NCI-H345 treated with DMSO at 0.1 percent for 48 hours (cell line): ENCODE data around the gene CYBA.
"Not testable (repeated sequence)": the region's sequence is repeated elsewhere in the genome, so short reads cannot be mapped to it uniquely, and the experiment has no call there.

Experiments
- DNase-seq: peaks from one replicate; lab custom pipeline; 2025; ENCODE audit not compliant: unreplicated experiment; lab: John Stamatoyannopoulos, UW

The CYBA gene

DNA sequence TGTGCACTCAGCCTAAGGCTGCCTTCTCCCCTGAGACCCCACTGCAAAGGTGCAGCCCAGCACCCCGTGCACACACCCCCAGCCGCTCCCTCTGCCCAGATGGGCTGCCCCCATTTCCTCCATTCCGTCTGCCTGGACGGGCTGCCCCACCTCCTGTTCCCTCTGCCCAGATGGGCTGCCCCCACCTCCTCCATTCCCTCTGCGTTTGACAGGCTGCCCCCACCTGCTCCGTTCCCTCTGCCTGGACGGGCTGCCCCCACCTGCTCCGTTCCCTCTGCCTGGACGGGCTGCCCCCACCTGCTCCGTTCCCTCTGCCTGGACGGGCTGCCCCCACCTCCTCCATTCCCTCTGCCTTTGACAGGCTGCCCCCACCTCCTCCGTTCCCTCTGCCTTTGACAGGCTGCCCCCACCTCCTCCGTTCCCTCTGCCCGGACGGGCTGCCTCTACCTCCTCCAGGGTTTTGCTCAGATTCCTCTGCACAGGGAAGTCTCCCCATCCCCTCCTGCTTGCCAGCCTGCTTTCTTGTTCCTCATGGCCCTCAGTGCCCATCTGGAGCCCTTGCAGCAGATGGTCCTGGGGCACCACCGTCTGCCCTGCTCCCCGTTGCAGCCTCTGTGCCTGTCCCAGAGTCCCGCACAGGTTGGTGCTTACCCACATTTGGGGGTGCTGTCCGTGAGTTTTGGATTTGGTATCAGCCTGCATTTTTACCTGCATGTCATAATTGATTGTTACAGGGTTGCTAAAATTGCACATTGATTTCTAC lies 35.9 kb downstream of the CYBA start:
- no peak for DNase-seq

DNA sequence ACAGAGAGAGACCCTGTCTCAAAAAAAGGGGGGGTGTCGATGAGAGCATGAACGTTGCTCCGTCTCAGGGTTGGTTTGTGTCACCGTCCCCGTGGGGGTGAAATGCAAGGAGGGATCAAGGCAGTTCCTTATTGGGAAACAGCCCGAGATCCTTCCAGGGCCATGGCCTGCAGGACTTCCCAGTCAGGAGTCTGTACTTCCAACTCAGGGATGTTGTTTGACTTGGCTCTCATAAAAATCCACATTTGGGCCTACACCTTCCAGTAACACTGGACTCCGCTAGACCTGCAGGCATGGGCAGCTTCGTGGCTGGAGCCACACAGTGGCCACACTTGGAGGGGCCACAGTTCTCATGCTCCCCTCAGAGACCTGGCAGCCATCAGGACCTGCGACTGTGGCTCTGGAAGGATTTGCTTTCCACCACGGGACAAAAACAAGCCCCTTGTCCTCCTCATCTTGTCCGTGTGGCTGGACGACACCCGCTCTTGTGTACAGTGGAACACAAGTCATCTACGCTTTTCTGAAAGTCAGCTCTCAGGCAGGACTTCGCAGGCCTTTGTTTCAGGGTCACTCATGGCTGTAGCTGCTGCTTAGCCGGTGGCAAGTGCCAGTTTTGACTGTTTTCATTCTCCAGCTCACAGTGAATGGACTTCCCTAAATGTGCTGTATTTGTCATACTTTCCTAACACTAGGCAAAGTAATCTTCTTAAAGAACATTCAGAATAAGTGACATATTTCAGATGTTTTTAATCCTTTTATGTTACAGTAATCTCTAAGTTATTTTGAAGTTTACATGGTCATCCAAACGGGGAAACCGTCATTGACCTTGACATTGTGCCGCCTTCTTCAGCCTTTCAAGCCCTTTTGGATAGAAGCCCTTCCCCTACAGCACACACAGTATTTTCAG lies 36.7 kb downstream of the CYBA start:
- no peak for DNase-seq

DNA sequence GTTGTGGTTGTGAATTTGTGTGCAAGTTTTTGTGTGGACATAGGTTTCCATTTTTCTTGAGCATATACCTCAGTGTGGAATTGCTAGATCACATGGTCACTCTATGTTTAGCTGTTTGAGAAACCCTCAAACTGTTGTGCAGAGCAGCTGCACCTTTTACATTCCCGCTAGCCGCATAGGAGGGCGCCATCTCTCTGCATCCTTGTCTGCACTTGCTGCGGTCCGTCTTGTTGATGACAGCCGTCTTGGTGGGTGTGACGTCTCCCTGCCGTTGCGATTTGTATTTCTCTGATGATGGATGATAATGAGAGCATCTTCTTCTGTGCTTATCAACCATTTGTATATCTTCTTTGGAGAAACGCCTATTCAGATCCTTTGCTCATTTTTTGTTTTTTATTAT lies 37.6 kb downstream of the CYBA start:
- no peak for DNase-seq

DNA sequence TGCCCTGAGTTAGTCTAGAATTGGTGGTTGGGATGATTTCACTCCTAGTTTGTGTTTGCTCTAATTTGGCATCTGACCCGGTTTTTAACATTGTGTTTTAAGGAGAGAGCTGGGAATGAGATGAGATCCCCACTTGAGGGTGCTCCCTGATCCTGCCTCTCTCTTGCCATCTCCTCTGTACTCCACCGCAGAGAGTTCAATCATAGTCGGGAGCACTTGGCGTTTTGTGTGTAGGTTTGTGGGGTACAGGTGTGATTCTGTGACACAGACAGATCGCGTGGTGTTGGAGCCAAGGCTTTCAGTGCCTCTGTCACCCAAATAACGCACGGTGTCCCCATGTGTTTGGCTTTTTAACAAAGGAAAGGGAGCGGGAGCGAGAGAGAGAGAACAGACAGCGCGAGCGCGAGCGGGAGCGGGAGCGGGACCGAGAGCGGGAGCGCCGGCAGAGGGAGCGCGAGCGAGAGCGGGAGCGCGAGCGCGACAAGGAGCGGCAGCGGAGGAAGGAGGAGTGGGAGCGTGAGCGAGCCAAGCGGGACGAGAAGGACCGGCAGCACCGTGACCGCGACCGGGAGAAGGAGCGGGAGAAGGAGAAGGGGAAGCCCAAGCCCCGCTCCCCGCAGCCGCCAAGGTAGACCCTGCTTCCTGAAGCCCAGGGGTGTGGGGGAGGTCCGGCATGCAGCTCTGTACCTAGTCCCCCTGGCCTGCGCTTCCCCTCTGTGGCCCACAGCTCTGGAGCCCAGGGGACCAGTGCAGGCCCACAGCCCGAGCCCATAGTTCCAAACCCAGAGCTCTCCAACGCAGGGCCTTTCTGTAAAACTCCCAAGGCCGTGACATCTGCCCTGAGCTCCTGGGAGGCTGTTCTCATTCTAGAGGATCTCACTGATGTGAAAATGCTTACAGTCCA lies 39.7 kb downstream of the CYBA start:
- no peak for DNase-seq

DNA sequence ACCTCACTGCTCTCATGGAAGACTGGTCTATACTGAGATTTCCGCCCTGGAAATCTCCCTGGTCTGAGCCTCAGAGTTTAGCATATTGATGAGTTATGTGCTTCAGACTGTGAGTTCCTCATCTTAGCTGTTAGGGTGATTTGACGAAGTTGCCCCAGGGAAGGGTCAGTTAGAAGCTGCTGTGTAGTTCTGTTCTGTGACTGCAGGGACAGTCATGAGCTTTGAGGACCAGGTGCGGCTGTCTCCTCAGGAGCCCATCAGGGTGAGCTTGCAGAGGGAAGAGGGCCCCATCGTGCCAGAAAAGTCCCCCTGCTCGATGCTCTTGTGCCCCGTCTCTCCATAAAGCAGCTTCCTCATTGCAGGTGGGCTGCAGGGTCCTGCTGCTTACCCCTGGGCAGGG lies 40.8 kb downstream of the CYBA start:
- DNase-seq: no peak

DNA sequence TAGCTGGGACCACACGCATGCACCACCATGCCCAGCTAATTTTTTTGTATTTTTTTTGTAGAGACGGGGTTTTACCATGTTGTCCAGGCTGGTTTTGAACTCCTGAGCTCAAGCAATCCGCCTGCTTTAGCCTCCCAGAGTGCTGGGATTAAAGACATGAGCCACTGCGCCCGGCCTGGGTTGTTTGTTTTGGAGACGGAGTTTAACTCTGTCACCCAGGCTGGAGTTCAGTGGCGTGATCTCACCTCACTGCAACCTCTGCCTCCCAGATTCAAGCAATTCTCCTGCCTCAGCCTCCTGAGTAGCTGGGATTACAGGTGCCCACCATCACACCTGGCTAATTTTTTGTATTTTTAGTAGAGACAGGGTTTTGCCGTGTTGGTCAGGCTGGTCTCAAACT lies 41.4 kb downstream of the CYBA start:
- DNase-seq: not testable (repeated sequence)

DNA sequence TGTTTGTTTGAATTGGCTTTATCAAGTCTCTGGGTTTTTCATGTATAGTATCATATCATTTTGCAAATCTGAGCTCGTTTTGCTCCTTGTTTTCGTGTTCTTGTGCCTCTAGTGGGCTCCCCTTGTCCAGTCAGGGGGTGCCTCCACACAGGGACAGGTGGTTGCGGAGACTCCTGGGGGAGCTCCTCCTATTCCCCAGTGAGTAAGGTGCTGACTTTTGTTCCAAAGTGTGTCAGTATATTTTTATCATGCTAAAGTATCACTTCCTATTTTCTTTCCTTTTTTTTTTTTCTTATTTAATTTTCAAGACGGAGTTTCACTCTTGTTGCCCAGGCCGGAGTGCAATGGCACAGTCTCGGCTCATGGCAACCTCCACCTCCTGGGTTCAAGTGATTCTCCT lies 42.8 kb downstream of the CYBA start:
- DNase-seq: no peak

DNA sequence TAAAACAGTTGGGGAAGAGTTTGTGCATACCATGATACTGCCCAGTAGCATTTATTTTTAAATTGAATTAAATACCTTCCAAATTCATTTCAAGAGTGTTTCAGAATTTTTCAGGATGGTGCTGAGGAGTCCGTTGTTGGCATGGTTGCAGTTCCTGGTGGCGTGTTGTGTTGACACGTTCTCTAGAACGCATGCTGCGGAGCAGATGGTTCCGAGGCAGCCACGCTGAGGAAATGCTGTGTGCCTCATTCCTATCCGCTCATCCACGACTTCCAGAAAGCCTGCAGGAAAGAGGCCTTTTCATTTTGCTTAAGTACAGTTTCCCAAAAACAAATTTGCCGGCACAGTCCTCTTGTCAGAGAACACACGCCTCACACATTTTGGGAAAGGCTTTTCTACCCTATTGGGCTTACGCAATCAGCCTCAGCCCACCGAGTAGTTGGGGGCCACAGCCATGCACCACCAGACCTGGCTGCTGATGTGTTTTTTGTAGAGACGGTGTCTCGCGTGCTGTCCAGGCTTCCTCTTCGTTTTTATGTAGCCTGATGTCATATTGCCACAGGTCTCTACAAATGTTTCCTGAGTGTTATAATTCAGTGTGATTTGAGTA lies 44.6 kb downstream of the CYBA start:
- no peak for DNase-seq

DNA sequence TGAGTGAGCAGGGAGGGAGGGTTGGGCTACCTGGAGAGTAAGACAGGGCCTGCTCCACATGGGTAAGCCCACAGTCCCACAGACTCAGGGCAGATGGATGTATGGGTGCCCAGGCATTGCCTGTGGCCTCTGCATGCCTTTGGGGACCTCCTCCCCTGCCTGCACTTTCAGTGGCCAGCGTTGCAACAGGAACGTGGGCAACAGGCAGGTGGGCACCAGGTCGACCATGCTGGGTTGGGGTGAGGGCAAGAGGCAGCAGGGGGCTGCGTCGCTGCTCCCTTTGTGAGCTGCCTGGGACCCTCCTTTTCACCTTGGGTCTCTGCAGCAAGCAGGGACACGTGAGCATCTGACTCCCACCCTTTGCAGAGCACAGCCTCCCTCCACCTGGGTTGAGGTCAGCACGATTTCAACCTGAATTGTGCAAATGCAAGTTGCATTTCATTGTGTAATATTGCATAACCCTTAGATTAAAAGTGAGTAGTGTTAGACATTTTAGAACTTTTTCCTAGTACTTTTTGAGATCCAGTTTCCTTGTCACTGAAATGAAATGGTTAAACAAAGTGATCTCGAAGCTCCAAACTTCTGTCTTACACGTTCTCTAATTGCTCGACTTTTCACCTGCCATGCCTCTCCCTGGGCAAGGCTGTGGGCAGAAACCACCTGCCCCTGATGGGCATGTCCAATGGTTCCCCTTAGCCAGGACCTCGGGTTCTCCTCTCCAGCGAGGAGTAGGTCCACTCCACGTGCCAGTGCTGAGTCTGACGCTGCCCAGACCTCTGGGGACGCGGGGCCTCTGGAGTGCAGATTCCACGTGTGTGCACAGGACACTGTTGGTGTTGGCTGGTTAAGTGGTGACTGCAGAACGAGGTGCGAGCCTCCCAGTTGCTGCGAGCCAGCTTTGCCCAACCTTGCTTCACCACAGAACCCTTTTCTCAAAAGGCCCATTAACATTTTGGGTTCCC lies 45.4 kb downstream of the CYBA start:
- no peak for DNase-seq

DNA sequence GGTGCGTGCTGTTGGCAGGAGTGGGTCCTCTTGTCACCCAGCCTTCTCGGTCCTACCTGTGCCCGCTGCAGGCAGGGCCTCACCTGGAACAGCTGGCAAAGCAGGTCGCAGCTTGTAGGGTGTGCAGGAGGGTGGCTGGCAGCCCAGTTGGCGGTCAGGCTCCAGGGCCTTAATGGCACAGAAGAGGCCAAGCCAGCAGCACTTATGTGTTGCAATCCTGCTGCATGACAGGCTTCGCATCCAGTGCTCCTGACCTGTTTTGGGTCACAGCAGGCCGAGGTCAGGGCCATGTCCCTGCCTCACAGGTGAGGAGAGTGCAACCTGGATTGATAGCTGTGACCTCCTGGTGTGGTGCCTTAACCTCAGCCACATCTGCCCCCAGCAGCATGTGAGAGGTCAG lies 48.8 kb downstream of the CYBA start:
- DNase-seq: no peak

DNA sequence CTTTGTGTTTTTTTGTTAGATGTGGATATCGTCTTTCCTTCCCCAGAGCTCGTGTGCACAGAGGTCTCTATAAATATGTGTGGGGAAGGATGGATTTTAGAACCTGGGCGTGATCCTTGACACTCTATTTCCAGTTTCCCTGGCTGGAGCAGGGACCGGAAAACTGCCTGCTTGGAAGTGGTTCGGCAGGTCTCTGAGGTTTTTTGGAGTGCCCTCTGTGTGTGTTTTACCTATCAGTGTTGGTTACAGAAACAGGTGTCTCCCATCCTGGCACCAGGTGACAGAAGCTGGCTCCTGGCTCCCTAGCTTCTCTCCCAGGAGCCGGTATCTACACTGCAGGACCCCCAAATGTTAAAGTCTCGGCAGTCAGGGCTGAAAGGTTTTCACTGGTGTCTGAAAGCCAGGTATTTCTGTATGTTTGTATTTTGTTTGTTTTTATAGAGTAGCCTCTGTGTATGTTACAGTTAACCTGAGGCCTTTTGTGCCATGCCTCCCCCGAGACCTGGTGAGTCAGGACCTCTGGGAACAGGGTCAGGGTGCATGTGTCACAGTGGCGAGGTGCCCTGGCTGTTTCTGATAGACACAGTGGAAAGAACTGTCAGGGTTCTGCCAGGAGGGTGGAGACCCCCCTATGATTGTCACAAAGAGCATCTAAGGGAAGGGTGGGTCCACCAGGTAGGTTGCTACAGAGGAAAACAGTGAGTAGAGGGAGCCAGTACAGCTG lies 49.4 kb downstream of the CYBA start:
- no peak for DNase-seq

DNA sequence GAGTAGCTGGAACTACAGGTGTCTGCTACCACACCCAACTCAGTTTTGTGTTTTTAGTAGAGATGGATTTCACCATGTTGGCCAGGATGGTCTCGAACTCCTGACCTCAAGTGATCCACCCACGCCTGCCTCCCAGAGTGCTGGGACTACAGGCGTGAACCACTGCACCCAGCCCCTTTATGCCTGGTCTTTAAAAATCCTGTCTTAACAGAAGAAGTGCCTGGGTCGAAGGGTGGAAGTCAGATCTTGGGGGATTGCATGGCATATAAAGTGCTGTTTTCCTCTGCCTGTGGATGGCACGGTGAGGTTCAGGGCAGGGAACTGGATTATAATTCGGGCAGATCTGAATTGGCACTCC lies 50.3 kb downstream of the CYBA start:
- DNase-seq: no peak

DNA sequence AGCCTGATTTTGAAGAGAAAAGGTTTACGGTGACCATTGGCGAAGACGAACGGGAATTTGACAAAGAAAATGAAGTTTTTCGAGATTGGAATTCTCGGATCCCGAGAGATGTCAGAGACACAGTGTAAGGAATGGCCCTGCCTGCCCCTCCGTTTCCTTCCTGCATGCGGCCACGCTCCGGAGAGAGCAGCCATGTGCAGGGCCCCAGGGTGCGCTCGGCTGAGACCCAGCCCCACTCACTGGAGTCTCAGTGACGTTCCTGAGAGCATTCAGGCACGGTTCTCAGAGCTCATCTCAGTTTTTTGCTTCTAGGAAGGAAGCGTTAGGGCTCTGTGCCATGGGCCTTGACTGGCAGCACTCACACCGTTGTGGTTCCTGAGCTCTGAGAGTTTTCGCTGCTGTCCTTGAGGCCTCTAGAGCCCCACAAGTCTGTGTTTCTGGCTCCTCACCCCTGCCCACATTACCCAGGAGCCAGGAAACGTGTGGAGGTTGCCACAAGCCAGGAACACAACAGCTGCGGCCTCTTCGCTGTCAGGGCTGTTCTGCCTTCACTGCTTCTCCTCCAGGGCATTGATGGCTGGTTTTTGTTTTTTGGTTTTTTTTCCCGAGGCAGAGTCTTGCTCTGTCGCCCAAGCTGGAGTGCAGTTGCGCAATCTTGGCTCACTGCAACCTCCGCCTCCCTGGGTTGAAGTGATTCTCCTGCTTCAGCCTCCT lies 50.9 kb downstream of the CYBA start:
- no peak for DNase-seq

DNA sequence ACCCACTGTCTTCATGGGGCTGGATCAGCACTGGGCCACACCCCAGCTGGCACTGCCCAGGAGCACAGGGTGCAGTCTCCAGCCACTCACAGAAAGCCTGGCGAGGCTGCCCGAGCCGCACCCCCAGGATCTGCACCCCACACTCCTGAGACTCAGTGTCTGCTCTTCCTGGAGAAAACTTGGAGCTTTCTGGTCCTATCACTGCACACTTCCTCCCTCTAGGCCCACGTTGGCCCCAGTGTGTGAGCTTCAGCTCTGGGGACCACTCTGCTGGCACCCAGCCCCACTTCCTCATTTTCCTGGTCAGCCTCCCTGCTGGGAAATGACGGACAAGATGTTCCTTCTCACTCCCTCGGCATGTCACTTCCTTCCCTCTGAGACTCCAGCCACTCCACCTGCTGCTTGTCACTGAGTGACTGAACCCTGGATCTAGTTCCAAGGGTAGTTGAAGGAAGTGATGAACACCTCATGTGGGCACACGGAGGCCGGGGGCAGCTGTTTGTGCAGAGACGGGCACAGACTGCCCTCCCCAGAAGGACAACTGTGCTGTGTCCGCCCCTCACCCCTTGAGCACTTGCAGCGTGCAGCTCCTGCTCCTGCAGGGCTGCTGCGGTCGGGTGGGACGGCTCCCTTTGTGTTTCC lies 51.6 kb downstream of the CYBA start:
- no peak for DNase-seq

DNA sequence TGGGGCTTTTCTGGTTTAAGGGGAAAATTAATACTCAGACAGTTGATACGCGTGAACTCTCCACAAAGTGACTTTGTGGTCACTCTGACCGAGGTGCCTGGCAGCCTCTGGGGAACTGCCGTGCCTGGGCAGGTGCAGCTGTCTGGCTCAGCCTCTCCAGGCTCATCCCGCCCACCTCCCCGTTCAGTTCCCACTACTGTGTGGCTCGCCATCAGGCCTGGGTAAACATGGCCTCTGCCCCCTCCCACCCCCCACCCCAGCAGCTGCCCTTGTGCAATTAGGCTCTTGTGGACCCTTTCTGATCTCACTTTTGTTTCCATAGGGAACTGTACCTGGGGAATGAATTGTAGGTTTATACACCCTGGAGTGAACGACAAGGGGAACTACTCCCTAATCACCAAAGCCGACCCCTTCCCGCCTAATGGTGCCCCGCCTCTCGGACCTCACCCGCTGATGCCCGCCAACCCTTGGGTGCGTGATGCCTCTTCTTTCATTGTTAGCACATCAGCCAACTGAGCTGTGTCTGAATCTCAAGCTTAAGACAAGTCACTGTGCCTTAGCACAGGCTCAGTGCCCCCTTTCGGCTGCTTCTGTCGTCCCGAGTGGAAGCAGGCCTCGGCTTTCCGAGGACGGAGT lies 52.9 kb downstream of the CYBA start:
- DNase-seq: no peak

DNA sequence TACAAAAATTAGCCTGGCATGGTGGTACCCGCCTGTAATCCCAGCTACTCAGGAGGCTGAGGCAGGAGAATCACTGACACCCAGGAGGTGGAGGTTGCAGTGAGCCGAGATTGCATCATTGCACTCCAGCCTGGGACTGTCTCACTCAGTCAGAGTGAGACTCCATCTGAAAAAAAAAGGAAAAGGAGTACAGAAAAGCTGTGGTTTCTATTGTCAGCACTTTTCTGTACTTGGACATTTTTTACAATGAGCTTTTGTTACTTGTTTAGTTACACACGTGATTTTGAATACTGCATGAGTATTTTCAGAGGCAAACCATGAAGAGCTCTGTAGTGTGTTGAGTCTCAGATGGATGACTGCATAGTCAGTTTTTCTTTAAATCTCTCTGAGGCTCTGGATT lies 54.4 kb downstream of the CYBA start:
- no peak for DNase-seq

DNA sequence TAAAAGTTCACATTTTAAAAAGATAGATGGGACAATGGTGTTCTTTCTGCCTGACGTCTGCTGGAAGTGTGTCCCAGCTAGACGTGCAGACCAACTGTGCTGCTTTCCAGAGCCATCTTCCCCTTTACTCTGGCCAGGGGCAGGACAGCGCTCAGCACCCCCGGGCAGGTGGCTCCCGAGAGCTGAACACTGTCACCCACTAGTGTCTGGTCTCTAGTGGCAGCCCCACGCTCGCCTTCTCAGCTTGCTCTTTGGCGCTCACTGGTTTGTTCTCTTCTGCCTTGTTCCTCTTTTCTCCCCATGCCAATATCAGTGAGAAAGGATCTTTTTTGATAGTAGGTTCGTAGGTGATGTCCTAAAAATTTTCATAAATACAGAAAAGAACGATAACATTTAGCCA lies 54.9 kb downstream of the CYBA start:
- no peak for DNase-seq

DNA sequence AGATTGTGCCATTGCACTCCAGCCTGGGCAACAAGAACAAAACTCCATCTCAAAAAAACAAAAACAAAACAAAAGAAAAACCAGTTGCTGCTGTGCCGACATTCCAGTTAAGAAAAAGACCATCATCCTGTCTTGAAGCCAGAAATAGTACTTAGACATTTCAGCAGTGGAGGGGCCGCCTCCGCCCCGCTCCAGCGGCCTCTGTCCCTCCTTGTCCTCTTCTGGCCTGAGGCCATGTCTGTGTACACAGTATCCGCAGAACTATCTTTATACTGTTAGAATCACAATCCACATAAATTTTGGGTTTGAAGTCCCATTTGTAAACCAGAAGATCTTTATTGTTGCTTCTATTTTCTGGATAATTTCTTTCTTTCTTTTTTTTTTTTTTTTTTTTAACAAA lies 55.8 kb downstream of the CYBA start:
- no peak for DNase-seq
